Muscle layer of colon (tissue), 2 donors: ENCODE measurements around the gene DCD.
"Not testable (repeated sequence)": the region's sequence is repeated elsewhere in the genome, so short reads cannot be mapped to it uniquely, and the experiment has no call there.

Experiments
- H3K27ac ChIP-seq: one replicate; pipeline ENCODE4 v1.7.0; 2013; ENCODE audit warnings: low read depth, mild to moderate bottlenecking, low read length, moderate library complexity
- H3K27me3 ChIP-seq, 2 donors: one replicate each; pipeline ENCODE4 v1.7.0; 2013; ENCODE audit warnings: low read length in 2 of 2, mild to moderate bottlenecking in 2 of 2; ENCODE audit not compliant: insufficient read depth in 2 of 2, control insufficient read depth in 1 of 2
- H3K36me3 ChIP-seq: one replicate; pipeline ENCODE4 v1.7.0; 2013; ENCODE audit warnings: mild to moderate bottlenecking, low read length; ENCODE audit not compliant: insufficient read depth
- H3K4me1 ChIP-seq: one replicate; pipeline ENCODE4 v1.7.0; 2013; ENCODE audit warnings: mild to moderate bottlenecking, low read length; ENCODE audit not compliant: insufficient read depth
- H3K4me3 ChIP-seq, 2 donors: one replicate each; pipeline ENCODE4 v1.7.0; 2013; ENCODE audit warnings: low read length in 2 of 2, low read depth in 1 of 2, mild to moderate bottlenecking in 1 of 2, moderate library complexity in 1 of 2
- H3K9ac ChIP-seq: one replicate; pipeline ENCODE4 v1.7.0; 2013; ENCODE audit warnings: low read length
- H3K9me3 ChIP-seq: one replicate; pipeline ENCODE4 v1.7.0; 2013; ENCODE audit warnings: mild to moderate bottlenecking, low read length
- donor health status: abdominal sarcoma.
- donor health status: Adenocarcinoma of cecum.

Gene DCD

DNA sequence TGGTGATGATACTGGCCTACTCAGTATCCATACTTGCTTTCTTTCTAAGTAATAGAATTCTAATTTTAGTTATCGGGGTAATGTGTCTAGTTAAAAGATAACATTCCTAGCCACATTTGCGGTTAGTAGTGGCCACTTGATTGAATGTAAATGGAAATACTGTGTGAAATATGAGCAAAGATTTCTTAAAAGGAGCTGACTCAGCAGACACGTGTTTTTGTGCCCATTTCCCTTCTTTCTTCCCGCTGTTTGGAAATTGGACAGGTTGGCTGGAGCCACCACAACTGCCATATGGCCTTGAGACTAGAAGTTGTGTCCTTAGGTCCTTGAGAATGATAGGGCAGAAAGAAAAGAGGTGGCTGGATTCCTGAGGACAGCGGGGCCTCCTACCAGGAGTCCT lies 19.8 kb upstream of the DCD start:
- H3K9ac ChIP-seq: no peak overlapping the region
- no peaks in the 10 kb centered on the region for H3K9me3 ChIP-seq
- H3K27me3 ChIP-seq: no peaks in the 10 kb centered on the region
- no peak overlapping the region for H3K27ac ChIP-seq
- H3K36me3 ChIP-seq: no peaks in the 10 kb centered on the region
- H3K4me3 ChIP-seq: no peak overlapping the region
- H3K4me1 ChIP-seq: no peaks in the 10 kb centered on the region

- no peak overlapping the region for H3K27ac ChIP-seq
- H3K27me3 ChIP-seq: no peaks in the 10 kb centered on the region
- no peaks in the 10 kb centered on the region for H3K4me1 ChIP-seq
- H3K4me3 ChIP-seq: no peak overlapping the region
- H3K36me3 ChIP-seq: no peaks in the 10 kb centered on the region
- no peak overlapping the region for H3K9ac ChIP-seq
- H3K9me3 ChIP-seq: no peaks in the 10 kb centered on the region
Measured at GRCh38 chr12:54666008-54666407, 17.8 kb upstream of the DCD start.

DNA sequence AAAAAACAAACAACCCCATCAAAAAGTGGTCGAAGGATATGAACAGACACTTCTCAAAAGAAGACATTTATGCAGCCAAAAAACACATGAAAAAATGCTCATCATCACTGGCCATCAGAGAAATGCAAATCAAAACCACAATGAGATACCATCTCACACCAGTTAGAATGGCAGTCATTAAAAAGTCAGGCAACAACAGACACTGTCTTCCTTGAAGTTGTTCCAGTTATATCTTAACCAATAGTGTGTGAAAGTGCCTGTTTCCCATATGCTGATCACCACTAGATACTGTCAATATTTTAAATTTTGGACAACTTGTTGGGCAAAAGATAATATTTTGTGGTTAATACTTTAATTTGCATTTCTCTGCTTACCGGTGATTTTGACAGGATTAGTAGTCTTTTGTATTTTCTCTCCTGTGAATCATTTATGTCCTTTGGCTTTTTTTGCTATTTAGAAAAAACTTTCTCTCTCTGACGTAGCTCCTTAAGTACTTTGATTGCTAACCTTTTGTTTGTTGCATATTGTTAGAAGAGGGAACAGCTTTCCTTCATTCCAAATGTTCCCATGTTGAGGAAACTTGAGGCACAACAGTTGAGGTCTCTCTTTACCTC lies 17.0 kb upstream of the DCD start:
- not testable (repeated sequence) for H3K9me3 ChIP-seq, H3K4me3 ChIP-seq, H3K4me1 ChIP-seq, H3K27ac ChIP-seq, H3K27me3 ChIP-seq, H3K9ac ChIP-seq, H3K36me3 ChIP-seq

GRCh38 chr12:54663603-54664002 lies 15.4 kb upstream of the DCD start:
- Histone ChIP-seq H3K36me3 (no peaks in the 10 kb centered on the region), H3K9me3 (no peaks in the 10 kb centered on the region), H3K4me1 (peaks cover 3% of the 10 kb centered on the region), H3K4me3 (no peak overlapping the region), H3K27ac (no peak overlapping the region), H3K27me3 (no peaks in the 10 kb centered on the region), H3K9ac (no peak overlapping the region)

- H3K4me1 ChIP-seq: peaks cover 3% of the 10 kb centered on the region
- H3K36me3 ChIP-seq: no peaks in the 10 kb centered on the region
- no peaks in the 10 kb centered on the region for H3K27me3 ChIP-seq
- no peak overlapping the region for H3K4me3 ChIP-seq
- no peak overlapping the region for H3K9ac ChIP-seq
- H3K9me3 ChIP-seq: no peaks in the 10 kb centered on the region
- no peak overlapping the region for H3K27ac ChIP-seq
Measured at GRCh38 chr12:54662026-54662425, 13.9 kb upstream of the DCD start.

GRCh38 chr12:54661048-54661447 lies 12.9 kb upstream of the DCD start:
- Histone ChIP-seq H3K4me1 (peaks cover 3% of the 10 kb centered on the region), H3K27ac (no peak overlapping the region), H3K4me3 (no peak overlapping the region), H3K27me3 (no peaks in the 10 kb centered on the region), H3K9ac (no peak overlapping the region), H3K36me3 (no peaks in the 10 kb centered on the region), H3K9me3 (no peaks in the 10 kb centered on the region)

DNA sequence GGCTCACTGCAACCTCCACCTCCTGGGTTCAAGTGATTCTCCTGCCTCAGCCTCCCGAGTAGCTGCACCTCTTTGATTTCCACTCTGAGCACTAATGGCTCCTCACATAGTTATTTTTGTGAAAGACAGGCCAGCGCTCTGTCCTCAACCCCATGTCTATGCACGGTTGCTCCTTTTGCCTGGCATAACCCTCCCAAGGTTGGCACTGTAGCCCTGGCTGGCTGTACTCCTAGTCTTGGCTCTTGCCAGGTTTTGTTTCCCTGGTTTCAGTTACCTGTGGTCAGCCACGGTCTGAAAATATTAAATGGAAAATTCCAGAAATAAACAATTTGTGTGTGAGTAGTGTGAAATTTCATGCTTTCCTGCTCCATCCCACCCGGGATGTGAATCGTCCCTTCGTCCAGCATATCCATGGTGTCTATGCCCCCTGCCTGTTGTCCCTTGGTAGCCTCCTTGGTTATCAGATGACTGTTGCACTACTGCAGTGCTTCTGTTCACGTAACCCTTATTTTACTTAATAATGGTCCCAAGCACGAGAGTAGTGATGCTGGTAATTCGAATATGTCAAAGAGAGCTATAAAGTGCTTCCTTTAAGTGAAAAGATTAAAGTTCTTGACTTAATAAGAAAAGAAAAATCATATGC lies 12.3 kb upstream of the DCD start:
- H3K4me3 ChIP-seq: no peak overlapping the region
- no peak overlapping the region for H3K27ac ChIP-seq
- H3K9me3 ChIP-seq: no peaks in the 10 kb centered on the region
- H3K4me1 ChIP-seq: peaks cover 3% of the 10 kb centered on the region
- no peaks in the 10 kb centered on the region for H3K27me3 ChIP-seq
- no peak overlapping the region for H3K9ac ChIP-seq
- H3K36me3 ChIP-seq: no peaks in the 10 kb centered on the region

DNA sequence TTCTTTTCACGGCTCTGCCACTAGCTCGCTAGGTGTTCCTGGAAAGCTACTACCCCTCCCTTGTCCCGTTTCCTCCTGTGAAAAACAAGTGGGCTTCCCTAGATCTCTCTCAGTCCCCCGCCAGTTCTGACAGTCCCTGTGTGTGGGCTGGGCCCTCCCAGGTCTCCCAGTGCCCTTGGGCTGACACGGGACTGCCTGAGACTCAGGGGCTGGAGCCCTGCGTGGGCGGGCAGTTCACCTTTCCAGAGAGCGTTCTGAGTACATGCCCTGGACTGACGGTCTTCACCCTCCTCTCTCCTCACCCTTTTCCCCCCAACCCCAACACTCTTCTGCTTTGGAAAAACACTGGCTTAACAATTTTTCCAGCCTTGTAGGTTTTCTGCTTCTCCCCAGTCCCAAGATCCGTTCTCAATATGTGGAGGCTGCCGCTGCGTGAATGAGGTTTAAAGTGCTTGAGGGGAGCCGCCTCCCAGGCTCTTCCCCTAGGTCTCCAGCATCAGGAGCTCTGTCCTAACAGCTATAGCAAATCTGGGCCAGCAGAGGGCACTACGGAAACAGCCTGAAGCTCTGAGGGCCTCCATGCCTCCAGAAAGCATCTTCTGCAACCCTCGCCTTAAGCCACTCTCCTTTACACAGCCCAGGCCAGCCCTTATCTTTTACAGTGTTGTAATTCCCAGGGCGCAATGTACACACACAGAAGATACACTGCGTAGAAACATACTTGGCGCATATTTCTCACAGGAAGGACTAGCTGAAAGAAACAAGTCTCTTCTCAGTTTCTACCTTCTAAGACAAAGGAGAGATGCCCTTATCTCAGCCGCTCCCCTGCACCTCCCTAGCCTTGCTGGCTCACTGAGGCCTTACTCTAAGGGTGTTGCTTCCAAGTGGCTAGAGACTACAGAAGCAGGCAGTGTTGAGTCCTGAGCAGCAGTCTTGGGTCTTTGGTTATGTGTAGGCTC lies 10.4 kb upstream of the DCD start:
- H3K4me1 ChIP-seq: peaks cover 3% of the 10 kb centered on the region
- no peaks in the 10 kb centered on the region for H3K9me3 ChIP-seq
- no peak overlapping the region for H3K27ac ChIP-seq

DNA sequence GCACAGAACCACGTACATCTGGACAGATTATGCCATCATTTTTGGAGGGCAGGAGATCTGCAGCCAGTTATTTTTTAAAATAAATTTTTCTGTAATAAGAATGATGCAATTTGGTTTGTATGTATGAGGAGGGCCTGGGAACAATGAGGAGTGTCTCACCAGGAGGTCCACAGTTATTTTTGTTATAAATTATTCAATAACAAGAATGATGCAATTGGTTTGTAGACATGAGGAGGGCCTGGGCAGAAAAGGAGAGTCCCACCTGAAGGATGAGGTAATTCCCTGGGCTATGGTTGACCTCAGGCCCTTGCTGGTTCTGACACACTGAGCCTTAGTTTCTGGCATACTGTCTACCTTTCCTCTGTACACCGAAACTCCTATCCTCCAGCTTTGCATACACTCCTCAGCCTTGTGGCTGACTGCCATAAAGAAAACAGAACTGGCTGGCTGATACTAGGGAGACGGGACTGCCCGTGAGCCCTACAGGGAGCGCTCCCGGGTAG lies 9.0 kb upstream of the DCD start:
- Histone ChIP-seq H3K27me3 (no peaks in the 10 kb centered on the region), H3K27ac (no peak overlapping the region), H3K9me3 (no peaks in the 10 kb centered on the region), H3K36me3 (no peaks in the 10 kb centered on the region), H3K4me3 (no peak overlapping the region), H3K4me1 (peaks cover 3% of the 10 kb centered on the region), H3K9ac (no peak overlapping the region)

More for the DNA sequence above, 10.4 kb upstream of the DCD start:
- Histone ChIP-seq H3K4me3 (no peak overlapping the region), H3K27me3 (no peaks in the 10 kb centered on the region), H3K9ac (no peak overlapping the region), H3K36me3 (no peaks in the 10 kb centered on the region)

DNA sequence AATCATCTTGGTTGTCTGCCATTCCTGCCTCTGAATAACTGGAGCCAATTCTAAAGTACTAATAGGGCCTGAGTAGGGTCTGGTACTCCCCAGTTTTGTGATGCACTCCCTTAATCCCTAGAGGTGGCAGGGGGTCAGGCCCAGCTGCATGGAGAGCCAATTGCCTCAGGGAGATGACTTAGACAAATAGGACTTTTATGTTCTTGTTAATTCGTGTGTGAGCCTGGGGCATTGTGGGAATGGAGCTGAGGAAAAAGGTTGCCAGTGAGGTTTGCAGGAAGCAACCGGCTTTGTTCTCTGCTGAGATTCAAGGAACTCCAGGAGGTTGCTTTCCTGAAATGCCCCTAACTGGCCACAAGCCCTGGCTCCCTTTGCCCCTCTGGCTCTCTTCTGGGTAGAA lies 6.8 kb upstream of the DCD start:
- Histone ChIP-seq H3K4me1 (no peaks in the 10 kb centered on the region), H3K27ac (no peak overlapping the region), H3K9me3 (no peaks in the 10 kb centered on the region), H3K36me3 (no peaks in the 10 kb centered on the region), H3K9ac (no peak overlapping the region), H3K27me3 (no peaks in the 10 kb centered on the region), H3K4me3 (no peak overlapping the region)

GRCh38 chr12:54653025-54653424 lies 4.9 kb upstream of the DCD start:
- Histone ChIP-seq H3K36me3 (no peaks in the 10 kb centered on the region), H3K4me3 (no peak overlapping the region), H3K9ac (no peak overlapping the region), H3K27ac (no peak overlapping the region), H3K27me3 (no peaks in the 10 kb centered on the region), H3K4me1 (no peaks in the 10 kb centered on the region), H3K9me3 (no peaks in the 10 kb centered on the region)
